Measurements from ENCODE around the gene SF3A1.

The SF3A1 gene

DNA sequence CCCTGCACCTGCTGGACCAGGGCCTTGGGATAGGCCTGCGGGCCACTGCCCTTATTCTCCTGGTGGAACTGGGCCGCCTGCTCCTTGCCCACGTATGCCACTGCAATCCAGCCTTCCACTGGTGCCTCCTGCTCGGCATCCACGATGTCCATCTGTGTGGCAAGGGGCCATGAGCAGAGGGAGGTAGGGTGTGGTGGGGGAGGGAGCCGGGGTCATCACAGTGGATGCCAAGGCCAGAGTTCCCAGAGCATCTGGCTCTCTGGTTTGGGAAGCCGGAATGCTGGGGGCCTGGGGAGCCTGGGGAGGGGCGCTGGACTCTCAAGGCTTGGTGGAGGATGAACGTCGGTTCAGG lies 29.9 kb upstream of the SF3A1 start:
- no peak for DNase-seq (ENCODE audit: low read depth in 3 of 3, low spot score in 1 of 3)

DNA sequence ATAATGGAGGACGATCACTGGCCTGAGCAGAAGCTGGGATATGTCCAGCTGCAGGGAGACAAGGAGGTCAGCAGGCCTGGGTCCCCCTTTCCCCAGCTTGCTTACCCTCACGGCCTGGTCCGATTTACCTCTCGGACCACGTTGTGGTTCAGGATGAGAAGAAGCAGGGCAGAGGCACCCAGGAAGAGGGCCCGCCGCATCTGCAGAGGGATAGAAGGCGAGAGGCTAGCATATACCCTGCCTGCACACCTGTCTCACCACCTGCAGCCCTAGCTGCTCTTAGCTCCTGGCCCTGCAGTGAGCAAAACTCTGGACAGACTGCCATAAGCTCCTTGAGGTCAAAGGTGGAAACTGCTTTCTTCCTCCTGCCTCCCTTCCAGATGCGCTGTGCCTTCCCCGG lies 29.2 kb upstream of the SF3A1 start:
- no peak for DNase-seq (ENCODE audit: low read depth in 3 of 3, low spot score in 1 of 3)

DNA sequence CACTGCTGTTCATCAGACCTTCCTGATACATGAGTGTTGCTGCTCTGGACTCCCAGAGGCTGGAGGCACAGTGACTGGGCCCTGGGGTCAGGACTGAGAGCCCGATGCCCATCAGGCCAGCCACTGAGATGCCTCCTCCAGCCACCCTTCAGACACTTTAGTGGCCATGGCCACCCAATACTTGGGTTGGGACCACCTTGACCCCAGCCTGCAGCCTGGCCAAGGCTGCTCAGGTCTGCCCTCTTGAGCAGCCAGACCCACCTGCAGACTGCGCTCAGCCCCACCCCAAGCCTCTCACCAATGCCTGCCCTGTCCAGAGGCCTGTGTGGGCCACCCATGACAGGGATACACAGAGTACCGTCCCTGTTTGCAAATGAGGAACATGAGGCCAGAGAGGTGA lies 26.4 kb upstream of the SF3A1 start:
- no peak for DNase-seq (ENCODE audit: low read depth in 3 of 3, low spot score in 1 of 3)

DNA sequence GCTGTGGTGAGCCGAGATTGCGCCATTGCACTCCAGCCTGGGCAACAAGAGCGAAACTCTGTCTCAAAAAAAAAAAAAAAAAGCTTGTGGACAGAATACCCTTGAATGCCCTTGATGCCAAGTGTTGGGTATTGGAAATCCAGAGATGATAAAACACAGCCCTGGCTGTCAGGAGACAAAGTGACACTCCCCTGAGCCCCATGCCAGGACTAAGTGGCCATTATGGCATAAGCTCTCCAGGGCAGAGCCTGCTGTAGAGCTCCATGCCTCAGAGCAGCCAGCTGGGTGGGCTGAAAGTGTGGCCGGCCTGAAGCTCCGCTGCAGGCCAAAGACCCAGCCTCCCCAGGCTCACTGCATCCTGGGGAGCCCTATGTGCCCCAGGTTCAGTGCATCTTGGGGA lies 25.6 kb upstream of the SF3A1 start:
- no peak for DNase-seq (ENCODE audit: low read depth in 3 of 3, low spot score in 1 of 3)

DNA sequence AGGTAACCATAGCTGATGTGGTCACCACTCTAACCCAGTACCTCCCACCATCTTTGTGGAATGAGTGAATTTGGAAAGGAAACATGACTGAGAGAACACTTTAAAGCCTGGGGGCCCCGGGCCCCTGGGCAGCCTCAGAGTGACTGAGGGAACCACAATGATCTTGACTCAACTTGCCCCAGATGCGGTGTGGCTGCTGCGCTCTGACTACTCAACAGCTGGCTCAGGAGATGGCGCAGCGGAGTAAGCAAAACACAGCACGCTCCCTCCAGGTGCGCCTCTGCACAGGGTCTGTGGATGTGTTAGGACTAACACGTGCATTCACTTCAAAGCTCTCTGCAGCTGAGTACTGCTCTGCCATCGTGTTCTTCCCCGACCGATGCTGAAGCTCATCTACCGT lies 24.6 kb upstream of the SF3A1 start:
- DNase-seq (ENCODE audit: low read depth in 3 of 3, low spot score in 1 of 3): no peak

DNA sequence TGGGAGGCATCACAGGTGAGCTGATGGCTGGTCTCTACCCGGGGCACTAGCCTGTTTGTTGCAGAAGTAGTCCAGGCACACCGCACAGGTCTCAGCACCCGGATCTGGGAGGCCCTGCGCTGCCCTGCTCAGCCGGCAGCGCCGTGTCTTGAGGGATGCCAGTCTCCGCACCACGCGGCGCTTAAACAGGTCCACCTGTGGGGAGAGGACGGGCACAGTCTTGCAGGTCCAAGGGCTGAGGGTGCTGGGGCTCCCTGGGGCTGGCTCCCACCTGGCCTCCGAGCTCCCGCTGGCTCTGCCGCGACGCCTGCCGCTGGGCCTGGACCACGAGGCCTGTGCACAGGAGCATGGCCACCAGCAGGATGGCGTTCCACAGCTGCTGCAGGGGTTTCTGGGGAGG lies 23.3 kb upstream of the SF3A1 start:
- DNase-seq (ENCODE audit: low read depth in 3 of 3, low spot score in 1 of 3): no peak

- no peak for DNase-seq (ENCODE audit: low read depth in 3 of 3, low spot score in 1 of 3)
Measured at GRCh38 chr22:30375312-30375849, 18.7 kb upstream of the SF3A1 start.

- no peak for DNase-seq (ENCODE audit: low read depth in 3 of 3, low spot score in 1 of 3)
Measured at GRCh38 chr22:30373331-30374325, 16.9 kb upstream of the SF3A1 start.

DNA sequence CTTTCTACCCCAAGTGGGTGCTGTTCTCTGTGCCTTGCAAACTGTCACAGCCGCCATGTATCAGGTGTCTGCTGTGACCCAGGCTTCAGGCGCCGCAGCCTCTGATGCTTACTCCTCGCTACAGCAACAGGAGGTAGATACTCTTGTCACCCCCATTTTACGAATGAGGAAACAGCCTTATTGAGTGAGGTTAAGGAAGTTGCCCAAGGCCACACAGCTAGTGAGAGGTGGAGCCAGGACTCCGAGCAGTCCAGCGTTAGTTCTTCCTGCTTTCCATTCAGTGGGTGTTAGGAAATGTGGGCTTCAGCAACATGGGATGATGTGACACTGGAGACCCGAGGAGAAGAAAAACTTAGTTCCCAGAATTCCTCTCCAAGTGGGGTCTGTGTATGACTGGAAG lies 16.2 kb upstream of the SF3A1 start:
- DNase-seq (ENCODE audit: low read depth in 3 of 3, low spot score in 1 of 3): no peak

DNA sequence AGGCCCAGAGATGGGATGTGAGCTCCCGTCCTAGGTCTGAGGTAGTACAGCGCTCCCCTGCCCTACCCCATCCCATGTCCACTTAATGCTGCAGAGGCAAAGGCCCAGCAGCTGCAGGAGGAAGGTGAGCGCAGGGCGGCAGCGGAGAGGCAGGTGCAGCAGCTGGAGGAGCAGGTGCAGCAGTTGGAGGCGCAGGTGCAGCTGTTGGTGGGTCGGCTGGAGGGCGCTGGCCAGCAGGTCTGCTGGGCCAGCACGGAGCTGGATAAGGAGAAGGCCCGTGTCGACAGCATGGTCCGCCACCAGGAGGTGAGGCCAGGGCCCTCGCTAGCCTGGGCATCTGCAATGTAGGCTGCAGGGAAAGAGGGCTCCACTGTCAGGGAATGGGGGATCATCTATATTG lies 15.3 kb upstream of the SF3A1 start:
- DNase-seq (ENCODE audit: low read depth in 3 of 3, low spot score in 1 of 3): no peak

GRCh38 chr22:30371321-30371720 lies 14.6 kb upstream of the SF3A1 start:
- DNase-seq (ENCODE audit: low read depth in 3 of 3, low spot score in 1 of 3): no peak

GRCh38 chr22:30370641-30371230 lies 14.0 kb upstream of the SF3A1 start:
- DNase-seq (ENCODE audit: low read depth in 3 of 3, low spot score in 1 of 3): no peak

GRCh38 chr22:30368420-30368819 lies 11.7 kb upstream of the SF3A1 start:
- DNase-seq (ENCODE audit: low read depth in 3 of 3, low spot score in 1 of 3): no peak

GRCh38 chr22:30365891-30366290 lies 9.2 kb upstream of the SF3A1 start:
- no peak for DNase-seq (ENCODE audit: low read depth in 3 of 3, low spot score in 1 of 3)

GRCh38 chr22:30362651-30363281 lies 6.1 kb upstream of the SF3A1 start:
- DNase-seq (ENCODE audit: low read depth in 3 of 3, low spot score in 1 of 3): no peak

DNA sequence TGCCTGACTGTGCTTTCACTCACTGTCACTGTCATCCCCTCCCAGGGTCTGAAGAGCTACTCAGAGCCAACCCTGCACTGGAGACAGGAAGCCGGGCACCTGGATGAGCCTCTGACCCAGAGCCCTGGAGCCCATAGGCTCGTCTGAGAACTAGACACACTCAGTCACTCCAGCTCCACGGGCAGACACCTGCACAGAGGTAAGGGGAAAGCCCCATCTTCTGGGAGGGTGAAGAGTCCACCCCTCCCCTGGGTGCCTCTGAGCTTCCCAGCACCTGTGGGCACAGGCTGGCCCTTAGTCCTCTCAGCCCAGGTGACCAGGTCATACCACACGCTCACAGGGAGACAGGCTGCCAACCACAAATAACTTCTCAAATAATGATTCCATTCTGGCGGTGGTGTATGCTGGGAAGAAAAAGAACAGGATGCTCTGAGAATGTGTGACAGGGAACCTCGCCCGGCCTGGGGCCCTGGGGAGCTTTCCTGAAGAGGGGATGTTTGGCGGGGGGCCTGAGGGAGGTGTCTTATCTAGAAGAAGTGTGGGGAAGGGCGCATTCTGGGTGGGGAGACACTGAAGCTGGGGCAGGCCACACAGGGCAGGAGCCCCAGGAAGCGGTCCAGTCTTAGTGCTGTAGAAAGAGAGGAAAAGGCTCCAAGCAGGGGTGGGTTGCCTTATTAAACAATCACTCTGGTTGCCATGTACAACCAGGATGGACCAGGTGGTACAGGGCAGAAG lies 5.4 kb upstream of the SF3A1 start:
- no peak for DNase-seq (ENCODE audit: low read depth in 3 of 3, low spot score in 1 of 3)

GRCh38 chr22:30358541-30358940 lies 1.8 kb upstream of the SF3A1 start:
- DNase-seq (ENCODE audit: low read depth in 3 of 3, low spot score in 1 of 3): no peak

DNA sequence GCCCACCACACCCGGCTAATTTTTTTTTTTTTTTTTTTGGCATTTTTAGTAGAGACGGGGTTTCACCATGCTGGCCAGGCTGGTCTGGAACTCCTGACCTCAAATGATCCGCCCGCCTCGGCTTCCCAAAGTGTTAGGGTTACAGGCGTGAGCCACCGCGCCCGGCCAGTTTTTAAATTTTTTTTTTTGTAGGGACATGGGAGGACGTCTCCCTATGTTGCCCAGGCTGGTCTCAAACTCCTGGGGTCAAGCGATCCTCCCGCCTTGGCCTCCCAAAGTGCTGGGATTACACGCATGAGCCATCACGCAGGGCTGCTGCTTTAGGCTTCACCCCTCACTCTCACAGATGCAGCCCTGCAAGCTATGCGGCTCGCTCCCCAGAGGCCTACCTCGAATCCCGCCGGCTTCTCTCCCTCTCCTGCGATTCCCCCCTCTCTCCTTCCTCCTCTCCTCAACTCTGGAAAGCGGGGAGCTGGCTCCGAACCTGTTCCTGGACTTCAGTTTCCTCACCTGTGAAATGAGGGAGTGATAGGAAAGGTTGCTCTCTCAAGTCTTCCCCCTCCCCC lies 1.0 kb upstream of the SF3A1 start:
- DNase-seq (ENCODE audit: low read depth in 3 of 3, low spot score in 1 of 3): no peak

DNA sequence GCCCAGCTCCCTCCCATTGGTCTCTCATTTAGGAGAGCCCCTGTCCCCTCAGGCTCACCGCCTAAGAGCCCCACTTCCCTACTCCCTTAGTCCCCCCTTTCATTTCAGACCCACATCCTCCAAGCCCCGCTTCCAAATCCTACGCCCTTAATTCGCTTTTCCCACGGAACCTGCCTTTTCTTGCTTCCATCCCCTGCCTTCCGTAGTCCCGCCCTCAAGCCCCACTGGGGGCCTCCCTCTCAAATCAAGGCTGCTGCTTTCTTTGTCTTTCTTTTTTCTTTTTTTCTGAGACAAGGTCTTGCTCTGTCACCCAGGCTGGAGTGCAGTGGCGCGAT lies 509 bp upstream of the SF3A1 start:
- no peak for DNase-seq (ENCODE audit: low read depth in 3 of 3, low spot score in 1 of 3)

- no peak for DNase-seq (ENCODE audit: low read depth in 3 of 3, low spot score in 1 of 3)
Measured at GRCh38 chr22:30354644-30355043, 2.0 kb downstream of the SF3A1 start.

DNA sequence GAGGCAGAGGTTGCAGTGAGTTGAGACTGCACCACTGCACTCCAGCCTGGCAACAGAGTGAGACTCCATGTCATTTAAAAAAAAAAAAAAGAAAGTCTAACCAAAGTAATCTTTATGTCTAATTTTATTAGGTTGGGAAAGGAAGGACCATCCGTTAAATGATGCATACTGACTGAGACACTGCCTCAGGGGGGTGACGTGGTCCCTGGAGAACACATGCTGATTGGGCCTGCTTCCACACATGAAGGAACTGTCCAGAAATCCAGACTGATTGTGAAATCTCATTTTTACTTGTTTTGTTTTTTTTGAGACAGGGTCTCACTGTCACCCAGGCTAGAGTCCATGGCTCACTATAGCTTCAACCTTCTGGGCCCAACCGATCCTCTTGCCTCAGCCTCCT lies 5.5 kb downstream of the SF3A1 start:
- DNase-seq (ENCODE audit: low read depth in 3 of 3, low spot score in 1 of 3): no peak

Data from stimulated activated CD4-positive, alpha-beta T cell treated with anti-CD3 and anti-CD28 coated beads, TNF-alpha, amount 100 ng/mL, for 1 hour (primary cell).